Measurements from ENCODE around the gene CCR3. TPM values are rescaled to one million over a fixed set of nuclear protein-coding genes. Genes with fewer than 3 reads are reported as not detected.

The CCR3 gene
- total RNA-seq, 6 experiments from 2014 or later = not detected

DNA sequence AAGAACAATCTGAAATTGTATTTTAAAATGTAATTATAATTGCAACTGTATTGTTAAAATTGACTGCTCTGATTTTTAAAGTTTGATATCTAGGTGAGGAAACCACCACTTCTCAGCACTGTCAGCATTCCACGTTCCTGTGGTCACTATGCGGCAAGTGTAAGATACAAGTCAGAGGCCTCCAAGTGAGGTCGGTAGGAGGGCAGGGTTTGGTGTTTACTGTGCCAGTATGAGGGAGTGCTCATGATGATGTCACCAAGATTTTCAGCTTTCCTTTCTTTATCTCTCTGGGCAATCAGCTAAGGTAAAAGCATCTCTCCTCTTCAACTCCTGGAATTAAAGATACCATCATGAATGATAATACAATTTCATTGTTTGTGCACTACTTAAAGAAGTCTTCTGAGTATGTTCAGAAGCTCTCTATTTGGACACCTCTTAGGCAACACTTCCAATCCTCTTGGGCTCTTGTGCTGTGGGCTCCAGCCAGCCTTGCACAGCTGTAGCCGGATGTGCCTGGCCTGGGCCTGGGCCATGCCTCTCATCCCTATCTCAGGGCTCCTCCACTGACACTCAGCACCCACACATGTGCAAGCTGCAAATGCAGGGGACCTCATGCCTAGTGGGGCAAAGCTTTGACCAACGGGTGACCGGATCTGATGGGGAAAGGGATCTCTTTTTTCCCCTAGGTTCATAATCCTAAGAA is 42.9 kb downstream of the CCR3 start:
- H3K36me3 Mint-ChIP-seq (ENCODE audit: low read depth) = no peaks in the 10 kb centered on the region
- TF ChIP-seq, protein P1, sequence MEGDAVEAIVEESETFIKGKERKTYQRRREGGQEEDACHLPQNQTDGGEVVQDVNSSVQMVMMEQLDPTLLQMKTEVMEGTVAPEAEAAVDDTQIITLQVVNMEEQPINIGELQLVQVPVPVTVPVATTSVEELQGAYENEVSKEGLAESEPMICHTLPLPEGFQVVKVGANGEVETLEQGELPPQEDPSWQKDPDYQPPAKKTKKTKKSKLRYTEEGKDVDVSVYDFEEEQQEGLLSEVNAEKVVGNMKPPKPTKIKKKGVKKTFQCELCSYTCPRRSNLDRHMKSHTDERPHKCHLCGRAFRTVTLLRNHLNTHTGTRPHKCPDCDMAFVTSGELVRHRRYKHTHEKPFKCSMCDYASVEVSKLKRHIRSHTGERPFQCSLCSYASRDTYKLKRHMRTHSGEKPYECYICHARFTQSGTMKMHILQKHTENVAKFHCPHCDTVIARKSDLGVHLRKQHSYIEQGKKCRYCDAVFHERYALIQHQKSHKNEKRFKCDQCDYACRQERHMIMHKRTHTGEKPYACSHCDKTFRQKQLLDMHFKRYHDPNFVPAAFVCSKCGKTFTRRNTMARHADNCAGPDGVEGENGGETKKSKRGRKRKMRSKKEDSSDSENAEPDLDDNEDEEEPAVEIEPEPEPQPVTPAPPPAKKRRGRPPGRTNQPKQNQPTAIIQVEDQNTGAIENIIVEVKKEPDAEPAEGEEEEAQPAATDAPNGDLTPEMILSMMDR (IDR thresholded peaks at IDR 0.05) = no peak
- H3K27ac Mint-ChIP-seq = no peak overlapping the region
- H3K9me3 Mint-ChIP-seq = no peaks in the 10 kb centered on the region
- H3K4me3 Mint-ChIP-seq = no peak overlapping the region
- H3K27me3 Mint-ChIP-seq (ENCODE audit: insufficient read depth) = peaks cover 11% of the 10 kb centered on the region; the same call in 1 of the 2 replicates
- H3K4me1 Mint-ChIP-seq (ENCODE audit: low read depth) = no peaks in the 10 kb centered on the region
- no peak for DNase-seq

DNA sequence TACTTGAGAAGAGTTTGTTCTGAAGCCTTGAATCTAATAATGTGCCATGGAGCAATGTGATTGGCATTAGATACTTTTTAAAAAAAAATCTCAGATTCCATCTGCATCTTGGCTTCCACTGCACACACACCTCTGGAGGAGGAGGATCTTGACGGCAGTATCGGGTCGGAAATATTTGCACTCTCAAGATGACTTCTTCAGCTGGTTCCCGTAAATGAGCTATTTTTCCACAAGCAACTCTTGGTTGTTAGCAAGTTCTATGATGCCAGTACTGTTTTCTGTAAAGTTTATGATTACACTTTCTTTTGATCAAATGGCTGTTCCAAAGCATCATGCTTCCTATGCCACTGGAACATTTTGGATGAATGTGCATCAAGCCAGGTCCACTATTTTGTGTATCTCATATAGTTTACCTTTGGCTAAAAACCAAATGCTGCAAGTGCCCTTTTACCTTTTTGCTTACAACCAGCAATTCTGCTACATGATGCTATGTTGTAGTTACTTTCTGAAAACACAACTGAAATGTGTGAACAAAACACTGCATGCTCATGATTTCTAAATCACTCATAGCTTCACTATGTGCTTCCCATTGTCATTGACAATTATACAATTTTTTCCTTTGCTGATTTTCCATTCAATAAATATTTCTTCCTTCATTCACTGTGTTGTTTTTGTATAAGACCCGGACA is 43.8 kb downstream of the CCR3 start:
- Mint-ChIP-seq H3K4me3 (no peak overlapping the region), H3K36me3 (ENCODE audit: low read depth) (no peaks in the 10 kb centered on the region), H3K4me1 (ENCODE audit: low read depth) (no peaks in the 10 kb centered on the region), H3K27me3 (ENCODE audit: insufficient read depth) (peaks cover 11% of the 10 kb centered on the region; the same call in 1 of the 2 replicates), H3K27ac (no peak overlapping the region), H3K9me3 (no peaks in the 10 kb centered on the region)
- DNase-seq = no peak
- TF ChIP-seq, protein P1 (IDR thresholded peaks at IDR 0.05) = no peak

DNA sequence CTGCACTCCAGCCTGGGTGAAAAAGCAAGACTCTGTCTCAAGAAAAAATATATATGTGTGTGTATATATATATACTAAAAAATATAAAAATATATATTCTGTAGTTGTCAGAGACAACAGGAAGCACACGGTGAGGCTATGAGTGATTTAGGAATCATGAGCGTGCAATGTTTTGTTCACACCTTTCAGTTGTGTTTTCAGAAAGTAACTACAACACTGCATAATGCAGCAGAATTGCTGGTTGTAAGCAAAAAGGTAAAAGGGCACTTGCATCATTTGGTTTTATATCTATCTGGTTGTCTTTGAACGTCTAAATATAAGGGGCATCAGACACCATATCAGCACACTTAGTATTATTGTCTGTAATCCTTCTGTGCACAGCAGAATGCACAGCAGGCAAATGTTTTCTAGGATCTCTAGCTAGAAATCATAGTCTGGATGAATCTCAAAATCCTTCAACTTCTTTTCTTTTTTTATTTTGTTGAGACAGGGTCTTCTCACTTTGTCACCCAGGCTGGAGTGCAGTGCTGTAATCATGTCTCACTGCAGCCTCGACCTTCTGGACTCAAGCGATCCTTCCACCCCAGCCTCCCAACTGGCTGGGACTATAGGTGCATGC is 44.8 kb downstream of the CCR3 start:
- no peak for DNase-seq
- Mint-ChIP-seq H3K4me1 (ENCODE audit: low read depth) (no peaks in the 10 kb centered on the region), H3K4me3 (no peak overlapping the region), H3K9me3 (no peaks in the 10 kb centered on the region), H3K27ac (no peak overlapping the region), H3K27me3 (ENCODE audit: insufficient read depth) (peaks cover 9% of the 10 kb centered on the region; the same call in 1 of the 2 replicates), H3K36me3 (ENCODE audit: low read depth) (no peaks in the 10 kb centered on the region)
- TF ChIP-seq, protein P1 (IDR thresholded peaks at IDR 0.05) = no peak

DNA sequence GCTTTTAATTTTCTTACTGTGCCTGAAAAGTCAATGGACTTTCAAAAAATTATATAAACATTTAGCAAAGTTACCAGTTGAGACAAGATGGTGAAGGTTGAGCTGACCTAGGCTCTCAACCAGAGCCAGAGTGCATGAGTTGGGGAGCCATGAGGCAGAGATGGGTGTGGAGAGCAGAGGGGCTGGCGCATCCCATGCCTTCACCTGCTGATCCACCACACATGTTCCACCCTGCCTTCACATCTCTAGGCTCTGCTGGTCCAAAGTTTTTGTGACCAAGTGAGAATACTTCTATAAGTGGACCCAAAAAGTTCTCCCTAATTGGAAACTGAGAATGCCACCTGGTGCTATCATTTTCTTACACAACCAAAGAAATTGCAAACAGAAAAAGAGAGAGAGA is 47.3 kb downstream of the CCR3 start:
- no peak overlapping the region for H3K27ac Mint-ChIP-seq
- peaks cover 14% of the 10 kb centered on the region for H3K27me3 Mint-ChIP-seq (ENCODE audit: insufficient read depth)
- H3K9me3 Mint-ChIP-seq = no peaks in the 10 kb centered on the region
- no peak overlapping the region for H3K4me3 Mint-ChIP-seq
- TF ChIP-seq, protein P1 (IDR thresholded peaks at IDR 0.05) = no peak
- H3K36me3 Mint-ChIP-seq (ENCODE audit: low read depth) = no peaks in the 10 kb centered on the region
- no peak for DNase-seq
- H3K4me1 Mint-ChIP-seq (ENCODE audit: low read depth) = no peaks in the 10 kb centered on the region

DNA sequence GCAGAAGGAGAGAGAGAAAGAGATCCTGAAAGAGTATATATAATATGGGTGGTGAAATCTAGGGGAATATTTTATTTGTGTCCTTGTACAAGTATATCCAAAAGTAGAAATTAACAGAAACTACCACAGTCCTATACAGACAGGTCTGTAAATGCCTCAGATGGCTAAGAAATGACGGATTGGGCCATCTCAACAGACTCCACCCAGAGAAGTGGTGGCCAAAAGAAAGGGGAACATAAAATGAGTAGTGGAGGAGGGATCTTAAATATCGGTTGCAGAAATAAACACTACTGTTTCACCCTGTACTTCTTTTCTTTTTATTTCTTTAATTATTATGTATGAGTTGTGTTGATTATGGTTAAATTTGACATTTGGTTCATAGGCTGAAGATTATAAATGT is 47.7 kb downstream of the CCR3 start:
- Mint-ChIP-seq H3K9me3 (no peaks in the 10 kb centered on the region), H3K4me1 (ENCODE audit: low read depth) (no peaks in the 10 kb centered on the region), H3K36me3 (ENCODE audit: low read depth) (no peaks in the 10 kb centered on the region), H3K27ac (no peak overlapping the region), H3K27me3 (ENCODE audit: insufficient read depth) (peaks cover 16% of the 10 kb centered on the region), H3K4me3 (no peak overlapping the region)
- TF ChIP-seq, protein P1 (IDR thresholded peaks at IDR 0.05) = no peak
- no peak for DNase-seq
